Measurements from ENCODE around the gene TPST1.

The TPST1 gene

GRCh38 chr7:66348531-66348930 lies 143.4 kb downstream of the TPST1 start:
- no peak for DNase-seq (ENCODE audit: low read depth)
- no peak overlapping the region for H3K4me3 ChIP-seq (ENCODE audit: low read length)

GRCh38 chr7:66348959-66349358 lies 143.8 kb downstream of the TPST1 start:
- TF ChIP-seq CTCF (IDR thresholded peaks at IDR 0.05; ENCODE audit: insufficient read depth, low read depth, low read length, missing control alignments): no peak
- no peak overlapping the region for H3K4me3 ChIP-seq (ENCODE audit: low read length)
- peak; percentile 80 for DNase-seq (ENCODE audit: low read depth)

More at GRCh38 chr7:66348531-66348930, 143.4 kb downstream of the TPST1 start:
- no peak for TF ChIP-seq CTCF (IDR thresholded peaks at IDR 0.05; ENCODE audit: insufficient read depth, low read depth, low read length, missing control alignments)

- no peak for TF ChIP-seq CTCF (IDR thresholded peaks at IDR 0.05; ENCODE audit: insufficient read depth, low read depth, low read length, missing control alignments)
- no peak overlapping the region for H3K4me3 ChIP-seq (ENCODE audit: low read length)
- peak; percentile 50 for DNase-seq (ENCODE audit: low read depth)
These were observed 146.9 kb downstream of the TPST1 start for GRCh38 chr7:66352071-66352470.

GRCh38 chr7:66353547-66353946 lies 148.4 kb downstream of the TPST1 start:
- TF ChIP-seq CTCF (IDR thresholded peaks at IDR 0.05; ENCODE audit: insufficient read depth, low read depth, low read length, missing control alignments): no peak
- DNase-seq (ENCODE audit: low read depth): peak; percentile 98
- H3K4me3 ChIP-seq (ENCODE audit: low read length): no peak overlapping the region

GRCh38 chr7:66355756-66356155 lies 150.6 kb downstream of the TPST1 start:
- H3K4me3 ChIP-seq (ENCODE audit: low read length): no peak overlapping the region
- DNase-seq (ENCODE audit: low read depth): peak; percentile 83
- no peak for TF ChIP-seq CTCF (IDR thresholded peaks at IDR 0.05; ENCODE audit: insufficient read depth, low read depth, low read length, missing control alignments)

- no peak overlapping the region for H3K4me3 ChIP-seq (ENCODE audit: low read length)
- DNase-seq (ENCODE audit: low read depth): peak; percentile 54
- TF ChIP-seq CTCF (IDR thresholded peaks at IDR 0.05; ENCODE audit: insufficient read depth, low read depth, low read length, missing control alignments): no peak
These were observed 151.2 kb downstream of the TPST1 start for GRCh38 chr7:66356277-66356721.

GRCh38 chr7:66357087-66357486 lies 152.0 kb downstream of the TPST1 start:
- no peak for DNase-seq (ENCODE audit: low read depth)
- TF ChIP-seq CTCF (IDR thresholded peaks at IDR 0.05; ENCODE audit: insufficient read depth, low read depth, low read length, missing control alignments): no peak
- H3K4me3 ChIP-seq (ENCODE audit: low read length): no peak overlapping the region

All from epithelial cell of esophagus (primary cell).